GM12873 (cell line): ENCODE results near the gene SLU7.

Source experiments
- TF ChIP-seq, protein P1 (sequence below): IDR thresholded peaks from 2 replicates; pipeline ENCODE4 v1.5.1; 2012; ENCODE audit warnings: low read depth, mild to moderate bottlenecking, moderate library complexity, low read length, control low read depth; ENCODE audit not compliant: insufficient read depth; ENCODE audit errors: missing control alignments

SLU7 gene

DNA sequence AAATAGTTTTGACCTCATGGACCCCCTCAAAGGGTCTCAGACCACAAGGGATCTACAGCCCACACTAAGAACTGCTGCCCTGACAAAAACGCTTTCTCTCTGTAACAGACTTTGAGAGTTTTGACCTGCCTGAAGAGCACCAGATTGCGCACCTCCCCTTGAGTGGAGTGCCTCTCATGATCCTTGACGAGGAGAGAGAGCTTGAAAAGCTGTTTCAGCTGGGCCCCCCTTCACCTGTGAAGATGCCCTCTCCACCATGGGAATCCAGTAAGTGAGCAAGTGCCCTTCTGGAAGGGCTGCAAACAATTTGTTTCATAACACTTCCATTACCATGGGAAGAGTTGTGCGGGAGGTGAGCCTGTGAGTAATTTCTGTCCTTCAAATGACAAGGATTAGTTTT, 8.7 kb upstream of the SLU7 start:
- TF ChIP-seq, protein P1, sequence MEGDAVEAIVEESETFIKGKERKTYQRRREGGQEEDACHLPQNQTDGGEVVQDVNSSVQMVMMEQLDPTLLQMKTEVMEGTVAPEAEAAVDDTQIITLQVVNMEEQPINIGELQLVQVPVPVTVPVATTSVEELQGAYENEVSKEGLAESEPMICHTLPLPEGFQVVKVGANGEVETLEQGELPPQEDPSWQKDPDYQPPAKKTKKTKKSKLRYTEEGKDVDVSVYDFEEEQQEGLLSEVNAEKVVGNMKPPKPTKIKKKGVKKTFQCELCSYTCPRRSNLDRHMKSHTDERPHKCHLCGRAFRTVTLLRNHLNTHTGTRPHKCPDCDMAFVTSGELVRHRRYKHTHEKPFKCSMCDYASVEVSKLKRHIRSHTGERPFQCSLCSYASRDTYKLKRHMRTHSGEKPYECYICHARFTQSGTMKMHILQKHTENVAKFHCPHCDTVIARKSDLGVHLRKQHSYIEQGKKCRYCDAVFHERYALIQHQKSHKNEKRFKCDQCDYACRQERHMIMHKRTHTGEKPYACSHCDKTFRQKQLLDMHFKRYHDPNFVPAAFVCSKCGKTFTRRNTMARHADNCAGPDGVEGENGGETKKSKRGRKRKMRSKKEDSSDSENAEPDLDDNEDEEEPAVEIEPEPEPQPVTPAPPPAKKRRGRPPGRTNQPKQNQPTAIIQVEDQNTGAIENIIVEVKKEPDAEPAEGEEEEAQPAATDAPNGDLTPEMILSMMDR = no peak

- TF ChIP-seq, protein P1 = no peak
These were observed 4.2 kb upstream of the SLU7 start for GRCh38 chr5:160423099-160423498.

DNA sequence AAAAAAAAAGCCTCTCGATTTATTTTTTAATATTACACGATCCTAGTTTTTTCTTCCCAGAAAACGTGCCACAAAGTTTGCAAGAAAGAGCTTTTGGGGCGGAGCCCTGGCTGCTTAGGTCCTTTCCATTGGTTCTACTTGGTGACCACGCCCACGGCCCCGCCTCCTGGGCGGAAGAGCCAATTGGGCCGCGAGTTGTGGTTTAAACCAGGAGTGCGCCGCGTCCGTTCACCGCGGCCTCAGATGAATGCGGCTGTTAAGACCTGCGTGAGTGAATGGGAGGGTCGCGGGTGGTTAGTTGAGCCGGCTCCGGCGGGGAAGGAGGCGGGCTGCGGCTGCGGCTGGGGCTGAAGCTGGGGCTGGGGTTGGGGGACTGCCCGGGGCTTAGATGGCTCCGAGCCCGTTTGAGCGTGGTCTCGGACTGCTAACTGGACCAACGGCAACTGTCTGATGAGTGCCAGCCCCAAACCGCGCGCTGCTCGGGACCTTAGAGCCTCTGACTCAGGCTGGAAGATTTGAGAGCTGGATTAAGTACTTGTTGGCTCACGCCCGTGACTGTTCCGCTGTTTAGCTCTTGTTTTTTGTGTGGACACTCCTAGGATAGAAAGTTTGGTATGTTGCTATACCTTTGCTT, 2.9 kb upstream of the SLU7 start, which contains the start of gene PTTG1:
Gene PTTG1 (plus strand): TSS at position 231 of the 634 bp plus-strand sequence. CDS start 458 bp downstream, outside the sequence.
- TF ChIP-seq, protein P1 = no peak

DNA sequence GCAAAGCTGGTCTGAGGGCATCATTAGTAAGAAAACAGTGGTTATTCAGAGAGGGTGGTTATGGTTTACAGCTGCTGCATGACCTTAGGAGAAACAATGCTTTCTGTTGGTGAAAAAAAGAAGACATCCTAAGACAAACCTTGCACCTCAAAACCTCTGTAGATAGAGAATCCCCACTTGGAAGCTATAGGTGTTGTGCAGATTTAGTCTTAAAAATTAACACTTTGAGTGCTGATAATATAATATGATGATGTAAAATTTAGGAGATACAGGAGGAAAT, 1.4 kb upstream of the SLU7 start:
- TF ChIP-seq, protein P1 = no peak

- TF ChIP-seq, protein P1 = no peak
These were observed 813 bp upstream of the SLU7 start for GRCh38 chr5:160419458-160420330.

DNA sequence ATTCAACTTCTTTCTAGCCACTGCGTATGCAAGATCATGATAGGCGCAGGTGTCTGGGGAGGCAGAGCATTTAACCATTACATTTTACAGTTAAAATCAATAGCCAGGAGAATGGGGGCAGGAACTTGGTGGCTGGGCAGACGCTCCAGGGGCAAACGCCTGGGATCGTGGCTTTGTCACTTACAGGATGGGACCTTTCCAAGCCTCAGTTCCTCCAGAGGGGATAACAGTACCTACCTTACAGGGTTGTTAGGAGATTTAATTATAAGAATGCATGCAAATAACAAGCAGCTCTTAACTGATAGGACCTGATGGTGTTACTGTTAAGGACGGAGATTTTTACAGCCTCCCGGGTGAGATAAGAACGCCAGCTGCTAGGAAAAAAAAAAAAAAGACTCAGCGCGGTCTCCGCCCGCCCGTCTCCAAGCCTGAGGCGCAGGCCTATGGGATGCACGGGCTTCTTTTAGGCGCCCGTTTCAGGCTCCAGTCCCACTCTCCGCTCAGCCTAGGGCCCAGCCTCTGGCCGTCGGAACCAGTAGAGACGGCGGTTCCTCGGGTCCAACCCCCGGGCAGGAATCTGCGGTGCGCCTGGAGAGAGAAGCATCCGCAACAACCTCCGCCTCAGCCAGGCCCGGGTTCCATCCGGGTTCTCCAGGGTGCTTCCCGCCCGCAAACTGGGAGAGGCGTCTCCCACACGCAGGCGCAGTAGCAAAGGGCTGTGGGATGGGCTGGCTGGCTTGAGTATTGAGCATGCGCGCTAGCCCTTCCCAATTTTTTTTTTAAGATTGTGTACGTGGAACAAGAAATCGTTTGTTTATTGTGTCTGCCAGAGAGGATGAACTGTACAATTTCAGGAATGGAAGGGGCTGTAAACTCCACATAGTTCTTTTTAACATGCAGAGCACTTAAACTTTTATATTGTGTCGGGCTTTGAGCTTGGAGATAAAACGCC, 19.2 kb downstream of the SLU7 start, which contains the start of gene FAM200C:
Gene FAM200C (minus strand): TSS at position 653 of the 952 bp plus-strand sequence. CDS start 4,564 bp downstream, outside the sequence.
- TF ChIP-seq, protein P1 = no peak
